Hindlimb muscle (tissue), 1 donor: ENCODE data around the gene PPFIBP2. TPM values are rescaled to one million over a fixed set of nuclear protein-coding genes. Genes with fewer than 3 reads are reported as not detected.
A peak's percentile ranks its signal among the peaks of the same experiment; 100 is the strongest.

ENCODE experiments used
- DNase-seq: peaks from one replicate; pipeline ENCODE4 v3.0.0-alpha.2; 2013
- polyA plus RNA-seq: library from polyadenylated mRNA; unstranded; fragments of 120-200 nt; gene quantifications from one replicate; pipeline ENCODE4 v1.2.1, GENCODE V29; 2013; ENCODE audit not compliant: insufficient read length

PPFIBP2 gene
- polyA plus RNA-seq = 73.3 TPM

- DNase-seq = peak; percentile 80
These were observed at the start of gene PPFIBP2 for GRCh38 chr11:7513234-7514098. PPFIBP2 (plus strand) TSS chr11:7513999; CDS start chr11:7549476, 35,477 bp downstream.

GRCh38 chr11:7467652-7468051 is 46.1 kb upstream of the PPFIBP2 start:
- DNase-seq = no peak

GRCh38 chr11:7469351-7469865 is 44.4 kb upstream of the PPFIBP2 start:
- no peak for DNase-seq

- no peak for DNase-seq
These were observed 42.7 kb upstream of the PPFIBP2 start for GRCh38 chr11:7471071-7471470.

GRCh38 chr11:7473717-7474116 is 40.1 kb upstream of the PPFIBP2 start:
- no peak for DNase-seq

- DNase-seq = peak; percentile 24
These were observed 33.7 kb upstream of the PPFIBP2 start for GRCh38 chr11:7480113-7480512.

GRCh38 chr11:7484131-7484530 is 29.7 kb upstream of the PPFIBP2 start:
- no peak for DNase-seq

GRCh38 chr11:7484645-7485044 is 29.2 kb upstream of the PPFIBP2 start:
- no peak for DNase-seq

- peak; percentile 86 for DNase-seq
These were observed 28.4 kb upstream of the PPFIBP2 start, which contains the start of gene OLFML1 for GRCh38 chr11:7485186-7486097. OLFML1 (plus strand) TSS chr11:7485506; CDS start chr11:7485876, 370 bp downstream.

- DNase-seq = no peak
These were observed 27.6 kb upstream of the PPFIBP2 start for GRCh38 chr11:7486098-7486780.

GRCh38 chr11:7486781-7487140 is 27.0 kb upstream of the PPFIBP2 start:
- peak; percentile 77 for DNase-seq

- no peak for DNase-seq
These were observed 26.4 kb upstream of the PPFIBP2 start for GRCh38 chr11:7487360-7487759.

- no peak for DNase-seq
These were observed 25.1 kb upstream of the PPFIBP2 start for GRCh38 chr11:7488681-7489080.

- DNase-seq = no peak
These were observed 24.4 kb upstream of the PPFIBP2 start for GRCh38 chr11:7489376-7489775.

- DNase-seq = no peak
These were observed 23.7 kb upstream of the PPFIBP2 start for GRCh38 chr11:7490054-7490453.

- DNase-seq = no peak
These were observed 23.3 kb upstream of the PPFIBP2 start for GRCh38 chr11:7490535-7490934.

- DNase-seq = no peak
These were observed 21.5 kb upstream of the PPFIBP2 start for GRCh38 chr11:7492253-7492652.

GRCh38 chr11:7493670-7494069 is 20.1 kb upstream of the PPFIBP2 start:
- no peak for DNase-seq

GRCh38 chr11:7494086-7494745 is 19.6 kb upstream of the PPFIBP2 start:
- no peak for DNase-seq

GRCh38 chr11:7495882-7496551 is 17.8 kb upstream of the PPFIBP2 start:
- no peak for DNase-seq

GRCh38 chr11:7498193-7498592 is 15.6 kb upstream of the PPFIBP2 start:
- no peak for DNase-seq
